ENCODE data around the gene ADAMTSL5. TPM values are rescaled to one million over a fixed set of nuclear protein-coding genes. Genes with fewer than 3 reads are reported as not detected.

ADAMTSL5 gene
- total RNA-seq, 3 donors from 2014 or later, result 2.7 to 3.5 (median 3.3) TPM

GRCh38 chr19:1527650-1528309, 15.0 kb upstream of the ADAMTSL5 start:
- TF ChIP-seq CTCF (IDR thresholded peaks at IDR 0.05), result no peak
- H3K9me3 ChIP-seq, result no peaks in the 10 kb centered on the region
- intact Hi-C loops (cut with DNase I, micrococcal nuclease), result no loop called here
- ATAC-seq (no peak), DNase-seq (no peak)
- no peak overlapping the region for H3K4me3 ChIP-seq
- H3K4me1 ChIP-seq (ENCODE audit: low read depth), result no peaks in the 10 kb centered on the region
- H3K36me3 ChIP-seq (ENCODE audit: low read depth), result no peaks in the 10 kb centered on the region

- DNase-seq (no peak), ATAC-seq (peak; percentile 9)
- intact Hi-C loops (cut with DNase I, micrococcal nuclease), result no loop called here
- Histone ChIP-seq H3K4me3 (no peak overlapping the region), H3K9me3 (no peaks in the 10 kb centered on the region), H3K4me1 (ENCODE audit: low read depth) (no peaks in the 10 kb centered on the region), H3K36me3 (ENCODE audit: low read depth) (no peaks in the 10 kb centered on the region)
- TF ChIP-seq CTCF (IDR thresholded peaks at IDR 0.05), result no peak
These were observed 14.3 kb upstream of the ADAMTSL5 start for GRCh38 chr19:1526979-1527649.

GRCh38 chr19:1526066-1526778, 13.4 kb upstream of the ADAMTSL5 start:
- Histone ChIP-seq H3K4me3 (no peak overlapping the region), H3K9me3 (no peaks in the 10 kb centered on the region), H3K36me3 (ENCODE audit: low read depth) (no peaks in the 10 kb centered on the region), H3K4me1 (ENCODE audit: low read depth) (no peaks in the 10 kb centered on the region)
- TF ChIP-seq CTCF (IDR thresholded peaks at IDR 0.05), result no peak
- DNase-seq (no peak), ATAC-seq (no peak)
- intact Hi-C loops (cut with DNase I, micrococcal nuclease), result no loop called here

GRCh38 chr19:1525343-1525742, 12.5 kb upstream of the ADAMTSL5 start:
- Histone ChIP-seq H3K9me3 (no peaks in the 10 kb centered on the region), H3K36me3 (ENCODE audit: low read depth) (no peaks in the 10 kb centered on the region), H3K4me3 (no peak overlapping the region), H3K4me1 (ENCODE audit: low read depth) (no peaks in the 10 kb centered on the region)
- DNase-seq (no peak), ATAC-seq (no peak)
- intact Hi-C loops (cut with DNase I, micrococcal nuclease), result no loop called here
- TF ChIP-seq CTCF (IDR thresholded peaks at IDR 0.05), result no peak

- H3K4me3 ChIP-seq, result no peak overlapping the region
- no peak for DNase-seq
These were observed 12.1 kb upstream of the ADAMTSL5 start for GRCh38 chr19:1524972-1525325.

More at GRCh38 chr19:1524972-1525325, 12.1 kb upstream of the ADAMTSL5 start:
- Histone ChIP-seq H3K9me3 (no peaks in the 10 kb centered on the region), H3K4me1 (ENCODE audit: low read depth) (no peaks in the 10 kb centered on the region), H3K36me3 (ENCODE audit: low read depth) (no peaks in the 10 kb centered on the region)
- intact Hi-C loops (cut with DNase I, micrococcal nuclease), result no loop called here
- TF ChIP-seq CTCF (IDR thresholded peaks at IDR 0.05), result no peak
- no peak for ATAC-seq

All from mucosa of descending colon (tissue), 3 donors.